Endothelial cell of umbilical vein (primary cell): Measurements from ENCODE around the gene TACR1. TPM values are rescaled to one million over a fixed set of nuclear protein-coding genes. Genes with fewer than 3 reads are reported as not detected.

ENCODE experiments used
- BruUV-seq: library from RNA; stranded (reverse); fragments of 400-500 nt; replicated peaks from 2 replicates; lab custom pipeline; 2021; lab: Mats Ljungman, UMichigan
- CTCF ChIA-PET: fragments of 300-600, 350-600 bp; sonication (Branson Sonifier 250); formaldehyde crosslinking; loops from one replicate; lab custom pipeline; 2021; ENCODE audit warnings: antibody characterized with exemption, inconsistent platforms; lab: Charles Lee
- POLR2A ChIA-PET: fragments of 300-600, 350-600 bp; sonication (Branson Sonifier 250); formaldehyde crosslinking; loops from one replicate; lab custom pipeline; 2021; ENCODE audit warnings: antibody characterized with exemption, inconsistent platforms; lab: Charles Lee
- DNase-seq: peaks from one replicate; pipeline ENCODE4 v3.0.0-alpha.2; 2011; ENCODE audit warnings: low read depth, low spot score
- FAIRE-seq: peaks from 2 replicates; lab custom pipeline; 2011; peaks lifted over from hg19 to GRCh38; lab: Jason Lieb, UNC
- H2AFZ ChIP-seq: 2 replicates; pipeline ENCODE4 v1.6.0; 2012; ENCODE audit warnings: low read depth, low read length, control low read depth, inconsistent platforms
- H3K27ac ChIP-seq: 2 replicates; pipeline ENCODE4 v1.5.1; 2011; ENCODE audit warnings: low read depth, mild to moderate bottlenecking, control low read depth, low read length, moderate library complexity; ENCODE audit not compliant: insufficient read depth
- H3K27me3 ChIP-seq, 2 experiments: 2 replicates each; pipeline versions ENCODE4 v1.6.0 to v1.6.1; 2011; ENCODE audit warnings: low read length in 2 of 2, mixed read lengths in 1 of 2; ENCODE audit not compliant: control insufficient read depth in 2 of 2, insufficient read depth in 2 of 2
- H3K36me3 ChIP-seq, 2 experiments: 2 replicates in 1 of 2; 3 replicates in 1 of 2; pipeline ENCODE4 v1.5.1; 2011; ENCODE audit warnings: low read length in 2 of 2, mild to moderate bottlenecking in 1 of 2, moderate library complexity in 1 of 2; ENCODE audit not compliant: control insufficient read depth in 2 of 2, insufficient read depth in 2 of 2; ENCODE audit errors: extremely low read depth in 1 of 2
- H3K4me1 ChIP-seq: 3 replicates; pipeline ENCODE4 v1.5.1; 2011; ENCODE audit warnings: mild to moderate bottlenecking, low read length; ENCODE audit not compliant: control insufficient read depth, insufficient read depth; ENCODE audit errors: extremely low read depth
- H3K4me2 ChIP-seq: 2 replicates; pipeline ENCODE4 v1.6.1; 2011; ENCODE audit warnings: low read length, control low read depth, mixed read lengths; ENCODE audit not compliant: insufficient read depth
- H3K4me3 ChIP-seq, 3 experiments: fragments of 200-600 bp in 1 of 3; sonication (generic), shearing (Covaris generic) in 1 of 3; replicated peaks in 1 of 3; 2 replicates each; pipeline ENCODE4 v1.5.1; 2011 to 2016; ENCODE audit warnings: control low read depth in 3 of 3, low read length in 3 of 3, mild to moderate bottlenecking in 2 of 3, inconsistent platforms in 1 of 3, low read depth in 1 of 3, moderate library complexity in 1 of 3; ENCODE audit not compliant: insufficient read depth in 1 of 3
- H3K79me2 ChIP-seq: 2 replicates; pipeline ENCODE4 v1.6.0; 2012; ENCODE audit warnings: low read length, inconsistent platforms; ENCODE audit not compliant: control insufficient read depth, insufficient read depth
- H3K9ac ChIP-seq: replicated peaks from 2 replicates; pipeline ENCODE3; 2011; ENCODE audit warnings: low read length, control low read depth; ENCODE audit not compliant: insufficient read depth; ENCODE audit errors: extremely low read depth
- H3K9me1 ChIP-seq: replicated peaks from 3 replicates; pipeline ENCODE4 v1.6.0; 2011; ENCODE audit warnings: mild to moderate bottlenecking, low read length; ENCODE audit not compliant: control insufficient read depth, insufficient read depth; ENCODE audit errors: extremely low read depth
- H3K9me3 ChIP-seq: replicated peaks from 2 replicates; pipeline ENCODE4 v1.5.1; 2012; ENCODE audit warnings: low read length, inconsistent platforms; ENCODE audit not compliant: control insufficient read depth, insufficient read depth
- H4K20me1 ChIP-seq: replicated peaks from 2 replicates; pipeline ENCODE3; 2011; ENCODE audit warnings: mild to moderate bottlenecking, low read length; ENCODE audit not compliant: control insufficient read depth, insufficient read depth; ENCODE audit errors: extremely low read depth
- CTCF ChIP-seq, 2 donors: IDR thresholded peaks; 1 replicate in 1 of 2; 2 replicates in 1 of 2; pipeline ENCODE4 v1.5.1; 2011; ENCODE audit warnings: low read length in 2 of 2, mild to moderate bottlenecking in 2 of 2, moderate library complexity in 2 of 2, control low read depth in 1 of 2, inconsistent platforms in 1 of 2, low read depth in 1 of 2; ENCODE audit not compliant: insufficient read depth in 1 of 2; ENCODE audit errors: extremely low read depth in 1 of 2
- EZH2 ChIP-seq: IDR thresholded peaks from 2 replicates; pipeline ENCODE4 v1.6.1; 2012; ENCODE audit warnings: borderline replicate concordance, low read depth, mild to moderate bottlenecking, moderate library complexity, low read length, inconsistent platforms; ENCODE audit not compliant: severe bottlenecking
- FOS ChIP-seq: IDR thresholded peaks from 2 replicates; pipeline ENCODE4 v1.6.1; 2011; ENCODE audit warnings: mild to moderate bottlenecking, low read length, moderate library complexity, borderline replicate concordance; ENCODE audit not compliant: insufficient read depth
- GATA2 ChIP-seq: IDR thresholded peaks from 2 replicates; pipeline ENCODE4 v1.7.0; 2011; ENCODE audit warnings: low read depth, mild to moderate bottlenecking, moderate library complexity, mixed read lengths, low read length; ENCODE audit not compliant: insufficient read length, insufficient read depth
- MYC ChIP-seq: IDR thresholded peaks from one replicate; pipeline ENCODE4 v1.6.1; 2011; ENCODE audit warnings: mild to moderate bottlenecking, low read depth, low read length
- POLR2A ChIP-seq: IDR thresholded peaks from 2 replicates; pipeline ENCODE4 v1.6.1; 2012; ENCODE audit warnings: low read depth, mild to moderate bottlenecking, control low read depth, low read length
- dilution Hi-C: fragments of 300-500 bp; cut with MboI; formaldehyde crosslinking; loops from one replicate; pipeline ENCODE4 v1.15.0; 2019; ENCODE audit warnings: low sequenced_read_pairs; ENCODE audit not compliant: extremely low pct_ligation_motif_present
- intact Hi-C: fragments of 100-400 bp; cut with micrococcal nuclease; formaldehyde crosslinking; loops from one replicate; pipeline ENCODE4 v1.10.0; 2022
- polyA plus RNA-seq, 4 experiments: library from polyadenylated mRNA; depleted of rRNA in 3 of 4; stranded (reverse) in 3 of 4; unstranded in 1 of 4; fragments of >200 nt; gene quantifications; 2 replicates each; pipeline versions ENCODE4 v1.2.1 to v1.2.3, GENCODE V29; 2011 to 2012; ENCODE audit warnings: missing spikeins in 1 of 4
- total RNA-seq: library from RNA; stranded (reverse); gene quantifications from 2 replicates; pipeline ENCODE4 v1.2.3, GENCODE V29; 2021

The TACR1 gene
- total and polyA plus RNA-seq, 2 donors (not counting 3 experiments of a cell fraction or from before 2014, with no cell fraction given): not detected

- Histone ChIP-seq H3K4me3 (no peak overlapping the region), H3K9me3 (no peaks in the 10 kb centered on the region), H3K9me1 (no peaks in the 10 kb centered on the region), H3K27me3 (peaks cover 0 to 1% of the 10 kb centered on the region in 2 experiments), H3K9ac (no peak overlapping the region), H3K4me2 (no peak overlapping the region), H2AFZ (no peak overlapping the region), H3K27ac (no peak overlapping the region), H3K79me2 (no peaks in the 10 kb centered on the region), H3K36me3 (no peaks in the 10 kb centered on the region), H4K20me1 (no peaks in the 10 kb centered on the region), H3K4me1 (peaks cover 3% of the 10 kb centered on the region)
- ChIA-PET CTCF (interaction anchor here (2.0 kb wide), 1 partner anchor 19 kb away, joined by 4 read pairs; no protein-coding TSS in a partner anchor), POLR2A (no interaction called here)
- FAIRE-seq (no peak), DNase-seq (no peak)
- no TSS peak for BruUV-seq
- dilution Hi-C loops (no loop called here), intact Hi-C loops (no loop called here)
- TF ChIP-seq POLR2A: no peak
- no peak for TF ChIP-seq EZH2
- no peak for TF ChIP-seq MYC
- TF ChIP-seq FOS: no peak
- no peak for TF ChIP-seq GATA2
- TF ChIP-seq CTCF (IDR thresholded peaks at IDR 0.05; ENCODE audit: extremely low read depth in 1 of 2, insufficient read depth in 1 of 2, low read depth in 1 of 2, low read length in 2 of 2): no peak
These were observed 158.1 kb downstream of the TACR1 start for GRCh38 chr2:75041226-75041625.
